Breast epithelium (tissue), 3 donors: ENCODE data around the gene ALG8.

ENCODE experiments used
- POLR2A ChIP-seq: fragments of 450-650 bp; IDR thresholded peaks from one replicate; pipeline ENCODE4 v1.6.1; 2016; ENCODE audit warnings: antibody characterized with exemption, mild to moderate bottlenecking, moderate library complexity
- POLR2AphosphoS5 ChIP-seq, 3 donors: sonication (generic); formaldehyde crosslinking; IDR thresholded peaks; one replicate each; pipeline ENCODE4 v1.6.1; 2017; ENCODE audit warnings: antibody characterized with exemption in 3 of 3
- TF ChIP-seq, protein P1 (sequence below), 3 donors: fragments of 450-650 bp; IDR thresholded peaks; one replicate each; pipeline ENCODE4 v1.5.1; 2016 to 2017; ENCODE audit warnings: antibody characterized with exemption in 3 of 3, mild to moderate bottlenecking in 3 of 3, moderate library complexity in 3 of 3

DNA sequence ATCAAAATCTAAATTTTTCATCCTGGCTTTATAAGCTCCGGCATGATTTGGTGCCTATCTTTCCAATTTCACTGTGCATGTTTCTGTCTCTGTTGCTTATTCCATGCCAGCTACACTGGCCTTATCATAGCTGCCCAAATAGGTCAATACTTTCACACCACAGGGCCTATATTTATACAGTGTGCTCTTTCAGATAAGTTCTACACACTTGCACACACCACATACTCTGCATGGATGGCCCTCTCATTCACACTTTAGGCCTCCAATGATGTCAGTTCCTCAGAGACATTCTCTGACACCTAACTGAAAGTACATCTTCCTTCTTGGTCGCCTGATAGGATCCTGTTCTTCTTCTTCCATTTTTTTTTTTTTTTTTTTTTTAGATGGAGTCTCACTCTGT, 7.0 kb downstream of the ALG8 start:
- TF ChIP-seq, protein P1, sequence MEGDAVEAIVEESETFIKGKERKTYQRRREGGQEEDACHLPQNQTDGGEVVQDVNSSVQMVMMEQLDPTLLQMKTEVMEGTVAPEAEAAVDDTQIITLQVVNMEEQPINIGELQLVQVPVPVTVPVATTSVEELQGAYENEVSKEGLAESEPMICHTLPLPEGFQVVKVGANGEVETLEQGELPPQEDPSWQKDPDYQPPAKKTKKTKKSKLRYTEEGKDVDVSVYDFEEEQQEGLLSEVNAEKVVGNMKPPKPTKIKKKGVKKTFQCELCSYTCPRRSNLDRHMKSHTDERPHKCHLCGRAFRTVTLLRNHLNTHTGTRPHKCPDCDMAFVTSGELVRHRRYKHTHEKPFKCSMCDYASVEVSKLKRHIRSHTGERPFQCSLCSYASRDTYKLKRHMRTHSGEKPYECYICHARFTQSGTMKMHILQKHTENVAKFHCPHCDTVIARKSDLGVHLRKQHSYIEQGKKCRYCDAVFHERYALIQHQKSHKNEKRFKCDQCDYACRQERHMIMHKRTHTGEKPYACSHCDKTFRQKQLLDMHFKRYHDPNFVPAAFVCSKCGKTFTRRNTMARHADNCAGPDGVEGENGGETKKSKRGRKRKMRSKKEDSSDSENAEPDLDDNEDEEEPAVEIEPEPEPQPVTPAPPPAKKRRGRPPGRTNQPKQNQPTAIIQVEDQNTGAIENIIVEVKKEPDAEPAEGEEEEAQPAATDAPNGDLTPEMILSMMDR (IDR thresholded peaks at IDR 0.05): no peak
- TF ChIP-seq POLR2AphosphoS5 (IDR thresholded peaks at IDR 0.05) (no peak), POLR2A (no peak)
